Fibroblast of lung (primary cell): ENCODE measurements around the gene ZNF318.

Experiments used
- CTCF ChIP-seq, 2 donors: IDR thresholded peaks in 1 of 2; conservative IDR thresholded peaks in 1 of 2; 1 replicate in 1 of 2; 2 replicates in 1 of 2; pipeline ENCODE4 v1.5.1; 2011 to 2012; ENCODE audit warnings: low read length in 2 of 2, control low read depth in 1 of 2, inconsistent platforms in 1 of 2, low read depth in 1 of 2, mild to moderate bottlenecking in 1 of 2
- EZH2 ChIP-seq: IDR thresholded peaks from 2 replicates; pipeline ENCODE4 v1.5.1; 2012; ENCODE audit warnings: low read length, control low read depth, mild to moderate bottlenecking; ENCODE audit errors: missing control alignments

- TF ChIP-seq CTCF (conservative IDR thresholded peaks at IDR 0.05 in 1 of 2, IDR thresholded peaks at IDR 0.05 in 1 of 2; ENCODE audit: low read depth in 1 of 2, low read length in 2 of 2), result no peak
- TF ChIP-seq EZH2, result no peak
These were observed 27.1 kb upstream of the ZNF318 start for GRCh38 chr6:43396408-43397149.
